Bronchial epithelial cell (primary cell): ENCODE data around the gene TEP1. TPM values are rescaled to one million over a fixed set of nuclear protein-coding genes. Genes with fewer than 3 reads are reported as not detected.
"Not testable (repeated sequence)": the region's sequence is repeated elsewhere in the genome, so short reads cannot be mapped to it uniquely, and the experiment has no call there.

ENCODE experiments used
- DNase-seq: peaks from one replicate; pipeline ENCODE4 v3.0.0-alpha.2; 2010; ENCODE audit warnings: low read depth
- FAIRE-seq: peaks from 2 replicates; lab custom pipeline; 2011; peaks lifted over from hg19 to GRCh38; lab: Jason Lieb, UNC
- H3K27me3 ChIP-seq: 2 replicates; pipeline ENCODE4 v1.5.1; 2011; ENCODE audit warnings: low read length; ENCODE audit not compliant: control insufficient read depth, insufficient read depth
- H3K36me3 ChIP-seq: 2 replicates; pipeline ENCODE4 v1.5.1; 2011; ENCODE audit warnings: low read length; ENCODE audit not compliant: control insufficient read depth, insufficient read depth
- H3K4me3 ChIP-seq: 2 replicates; pipeline ENCODE4 v1.5.1; 2011; ENCODE audit warnings: mild to moderate bottlenecking, low read depth, low read length, control low read depth
- CTCF ChIP-seq: IDR thresholded peaks from 2 replicates; pipeline ENCODE4 v1.5.1; 2011; ENCODE audit warnings: mild to moderate bottlenecking, moderate library complexity, low read length, control low read depth, inconsistent platforms; ENCODE audit not compliant: insufficient read depth, severe bottlenecking
- total RNA-seq: library from RNA; depleted of rRNA; stranded (reverse); fragments of >200 nt; gene quantifications from 2 replicates; pipeline ENCODE4 v1.2.1, GENCODE V29; 2014

Gene TEP1
- total RNA-seq, 1 donor from 2014 or later = 9.7 TPM

GRCh38 chr14:20376071-20376588 is 37.2 kb downstream of the TEP1 start:
- H3K4me3 ChIP-seq = no peak overlapping the region
- no peaks in the 10 kb centered on the region for H3K27me3 ChIP-seq
- no peak for TF ChIP-seq CTCF
- no peak for FAIRE-seq
- H3K36me3 ChIP-seq = peaks cover 42% of the 10 kb centered on the region
- DNase-seq = no peak

GRCh38 chr14:20375471-20375870 is 37.8 kb downstream of the TEP1 start:
- Histone ChIP-seq H3K36me3 (peaks cover 43% of the 10 kb centered on the region), H3K4me3 (no peak overlapping the region), H3K27me3 (no peaks in the 10 kb centered on the region)
- FAIRE-seq (no peak), DNase-seq (no peak)
- no peak for TF ChIP-seq CTCF

GRCh38 chr14:20372796-20373195 is 40.5 kb downstream of the TEP1 start:
- Histone ChIP-seq H3K27me3 (no peaks in the 10 kb centered on the region), H3K4me3 (no peak overlapping the region), H3K36me3 (peaks cover 43% of the 10 kb centered on the region)
- DNase-seq (no peak), FAIRE-seq (no peak)
- TF ChIP-seq CTCF = no peak

- no peak for DNase-seq
- TF ChIP-seq CTCF = no peak
- Histone ChIP-seq H3K4me3 (no peak overlapping the region), H3K36me3 (peaks cover 20% of the 10 kb centered on the region), H3K27me3 (no peaks in the 10 kb centered on the region)
- no peak for FAIRE-seq
These were observed 47.4 kb downstream of the TEP1 start for GRCh38 chr14:20365928-20366327.

GRCh38 chr14:20358474-20358873 is 54.8 kb downstream of the TEP1 start:
- peaks cover 17% of the 10 kb centered on the region for H3K36me3 ChIP-seq
- not testable (repeated sequence) for FAIRE-seq, H3K27me3 ChIP-seq, H3K4me3 ChIP-seq, DNase-seq

- no peaks in the 10 kb centered on the region for H3K27me3 ChIP-seq
- DNase-seq (peak; percentile 40), FAIRE-seq (peak; percentile 73)
These were observed 56.9 kb downstream of the TEP1 start for GRCh38 chr14:20356422-20356821.

More at GRCh38 chr14:20356422-20356821, 56.9 kb downstream of the TEP1 start:
- TF ChIP-seq CTCF = no peak
- Histone ChIP-seq H3K36me3 (peaks cover 20% of the 10 kb centered on the region), H3K4me3 (no peak overlapping the region)
